ENCODE results near the gene TSPYL4. TPM values are rescaled to one million over a fixed set of nuclear protein-coding genes. Genes with fewer than 3 reads are reported as not detected.
A peak's percentile ranks its signal among the peaks of the same experiment; 100 is the strongest.

Gene TSPYL4
- total RNA-seq, 1 donor from 2014 or later: 29.4 TPM

DNA sequence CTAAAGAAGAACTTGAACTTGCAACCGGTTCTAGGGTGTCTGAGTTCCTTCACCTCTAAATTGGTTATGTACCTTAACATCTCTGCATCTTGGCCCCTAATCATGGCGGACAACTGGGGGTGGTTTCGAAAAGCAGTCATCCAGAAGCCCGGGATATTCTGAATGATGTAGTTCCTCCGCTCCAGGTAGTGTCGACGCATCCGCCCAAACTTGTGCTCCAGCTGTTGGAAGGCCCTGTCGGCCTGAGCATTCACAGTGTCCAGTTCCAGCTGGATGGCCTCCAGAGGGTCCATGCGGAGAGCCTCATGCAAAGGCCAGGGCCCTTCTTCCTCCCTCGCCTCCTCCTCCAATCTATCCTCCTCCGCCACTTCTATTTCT is 25.0 kb upstream of the TSPYL4 start:
- peak; percentile 76 for DNase-seq
- intact Hi-C loops (cut with micrococcal nuclease): no loop called here
- ATAC-seq: peak; percentile 61

- intact Hi-C loops (cut with micrococcal nuclease): no loop called here
- DNase-seq: no peak
- no peak for ATAC-seq
Observed at GRCh38 chr6:116278481-116278829, 24.6 kb upstream of the TSPYL4 start.

DNA sequence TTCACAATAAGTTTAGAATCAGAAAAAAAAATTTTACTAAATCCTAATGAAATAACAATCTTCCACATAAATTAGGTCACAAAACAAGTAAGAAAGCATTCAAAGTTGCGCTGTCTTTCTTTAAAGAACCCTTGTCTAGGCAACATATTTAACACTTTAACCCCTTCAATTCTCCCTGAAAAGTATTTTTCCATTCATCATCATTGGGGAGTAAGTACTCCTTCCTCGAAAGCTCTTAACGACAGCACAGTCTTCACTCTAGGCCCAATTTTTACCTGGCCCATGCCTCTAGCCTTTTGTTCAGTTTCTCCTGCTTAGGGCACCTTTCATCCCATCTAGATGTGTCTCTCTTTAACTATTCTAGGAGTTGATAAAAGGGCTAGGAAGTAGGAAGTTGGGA is 23.2 kb upstream of the TSPYL4 start:
- ATAC-seq (no peak), DNase-seq (no peak)
- intact Hi-C loops (cut with micrococcal nuclease): no loop called here

GRCh38 chr6:116271149-116271708 is 17.4 kb upstream of the TSPYL4 start:
- DNase-seq (no peak), ATAC-seq (no peak)
- intact Hi-C loops (cut with micrococcal nuclease): no loop called here

DNA sequence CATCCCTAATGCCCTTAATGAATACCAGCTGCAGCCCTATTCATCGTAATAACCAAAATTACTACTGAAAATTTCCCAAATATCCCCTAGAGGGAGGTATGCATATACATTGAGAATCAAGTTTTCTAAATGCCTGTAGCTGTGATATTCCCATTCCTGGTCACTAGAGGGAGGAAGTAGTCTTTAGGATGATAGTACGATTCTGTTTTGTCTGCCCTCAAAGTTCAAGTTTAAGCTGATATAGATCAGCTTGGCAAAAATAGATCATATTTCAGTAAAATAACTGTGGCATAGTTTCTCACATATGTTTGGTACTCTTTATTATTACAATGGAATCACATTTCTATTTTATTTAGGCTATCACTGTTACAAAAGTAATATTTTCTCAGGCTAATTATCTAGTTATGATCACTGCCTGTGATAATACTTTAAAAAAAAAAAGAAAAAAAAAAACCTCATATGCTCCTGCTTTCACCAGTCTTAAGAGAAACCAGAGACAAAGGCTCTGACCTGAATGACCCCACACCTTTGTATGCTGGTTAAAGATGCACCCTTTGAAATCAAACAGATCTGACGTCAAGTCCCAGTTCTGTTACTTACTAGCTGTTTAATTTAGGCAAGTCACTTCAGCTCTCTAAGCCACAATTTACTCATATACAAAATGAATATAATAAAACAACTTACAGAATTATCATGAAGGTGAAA is 14.9 kb upstream of the TSPYL4 start:
- DNase-seq: no peak
- intact Hi-C loops (cut with micrococcal nuclease): no loop called here
- ATAC-seq: peak; percentile 57

DNA sequence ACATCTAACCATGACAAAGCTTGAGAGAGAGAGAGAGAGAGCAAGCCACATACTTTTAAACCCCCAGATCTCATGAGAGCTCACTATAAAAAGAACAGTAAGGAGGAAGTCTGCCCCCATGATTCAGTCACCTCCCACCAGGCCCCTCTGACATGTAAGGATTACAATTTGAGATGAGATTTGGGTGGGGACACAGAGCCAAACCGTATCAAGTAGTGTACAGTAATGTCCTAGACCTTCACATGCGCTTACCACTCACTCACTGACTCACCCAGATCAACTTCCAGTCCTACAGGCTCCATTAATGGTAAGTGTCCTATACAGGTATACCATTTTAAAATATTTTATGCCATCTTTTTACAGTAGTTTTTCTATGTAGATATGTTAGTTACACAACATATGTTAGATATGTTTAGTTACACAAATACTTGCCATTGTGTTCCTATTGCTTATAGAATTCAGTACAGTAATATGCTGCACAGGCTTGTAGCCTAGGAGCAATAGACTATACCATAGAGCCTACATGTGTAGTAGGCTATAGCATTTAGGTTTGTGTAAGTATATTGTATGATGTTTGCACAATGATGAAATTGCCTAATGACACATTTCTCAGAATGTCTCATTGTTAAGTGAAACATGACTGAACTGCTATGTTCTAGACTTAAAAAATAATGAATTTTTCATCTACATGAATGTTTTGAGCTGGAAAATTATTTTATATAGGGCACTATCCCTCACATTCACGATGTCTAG is 14.1 kb upstream of the TSPYL4 start:
- intact Hi-C loops (cut with micrococcal nuclease): no loop called here
- no peak for DNase-seq
- ATAC-seq: no peak

DNA sequence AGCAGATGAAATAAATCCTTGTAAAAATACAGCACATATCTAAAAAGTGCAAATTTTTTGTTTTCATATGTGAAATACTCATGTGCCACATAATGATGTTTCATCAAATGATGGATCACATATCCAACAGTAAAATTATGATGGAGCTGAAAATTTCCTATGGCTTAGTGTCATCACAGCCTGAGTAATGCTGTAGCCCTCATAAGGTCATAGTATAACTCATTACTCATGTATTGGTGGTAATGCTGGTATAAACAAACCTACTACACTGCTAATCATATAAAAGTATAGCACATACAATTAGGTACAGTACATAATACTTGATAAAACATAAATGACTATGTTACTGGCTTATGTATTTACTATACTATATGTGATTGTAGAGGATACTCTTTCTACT is 12.9 kb upstream of the TSPYL4 start:
- intact Hi-C loops (cut with micrococcal nuclease): no loop called here

DNA sequence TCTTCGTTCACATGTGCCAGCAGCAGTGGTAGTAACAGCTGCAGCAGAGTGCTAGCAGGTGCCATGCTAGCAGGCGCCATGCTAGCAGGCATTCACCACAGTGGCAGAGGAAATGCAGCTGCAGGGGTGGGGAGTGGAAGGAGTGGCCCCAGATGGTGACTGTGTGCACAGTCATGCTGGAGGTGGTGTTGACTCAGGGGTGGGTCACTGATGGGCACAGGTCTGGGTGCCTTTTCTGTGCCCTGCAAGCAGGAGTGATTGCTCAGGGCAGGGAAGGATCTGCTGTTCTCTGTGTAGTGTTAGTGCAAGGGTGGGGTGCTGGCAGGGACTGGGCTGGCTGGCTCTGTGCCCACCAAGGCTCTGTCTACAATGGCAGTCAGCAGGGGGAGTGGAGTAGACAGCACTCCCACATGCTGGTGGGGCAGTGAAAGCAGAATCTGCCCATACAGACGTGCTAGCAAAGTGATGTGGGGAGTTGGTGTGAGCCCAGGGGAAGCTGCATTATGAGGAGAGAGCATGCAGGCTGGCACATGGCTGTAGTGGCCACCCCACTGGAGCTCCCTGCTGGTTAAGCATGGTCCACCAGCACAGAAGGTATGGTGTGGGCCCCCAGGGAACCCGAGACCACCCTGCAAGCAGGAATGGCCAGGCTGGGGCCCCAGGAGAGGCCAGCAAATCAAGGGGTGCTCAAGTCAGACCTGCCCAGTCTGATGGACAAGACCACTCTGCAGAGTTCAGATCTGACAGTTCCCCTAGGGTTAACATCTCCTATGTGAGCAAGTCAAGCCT is 11.4 kb upstream of the TSPYL4 start:
- intact Hi-C loops (cut with micrococcal nuclease): no loop called here
- peak; percentile 89 for ATAC-seq
- DNase-seq: peak; percentile 65

More for the DNA sequence above, 12.9 kb upstream of the TSPYL4 start:
- DNase-seq (no peak), ATAC-seq (no peak)

GRCh38 chr6:116263353-116263752 is 9.5 kb upstream of the TSPYL4 start:
- intact Hi-C loops (cut with micrococcal nuclease): no loop called here
- ATAC-seq: no peak
- no peak for DNase-seq

- DNase-seq: no peak
- no peak for ATAC-seq
- intact Hi-C loops (cut with micrococcal nuclease): no loop called here
Observed at GRCh38 chr6:116258520-116258919, 4.6 kb upstream of the TSPYL4 start.

DNA sequence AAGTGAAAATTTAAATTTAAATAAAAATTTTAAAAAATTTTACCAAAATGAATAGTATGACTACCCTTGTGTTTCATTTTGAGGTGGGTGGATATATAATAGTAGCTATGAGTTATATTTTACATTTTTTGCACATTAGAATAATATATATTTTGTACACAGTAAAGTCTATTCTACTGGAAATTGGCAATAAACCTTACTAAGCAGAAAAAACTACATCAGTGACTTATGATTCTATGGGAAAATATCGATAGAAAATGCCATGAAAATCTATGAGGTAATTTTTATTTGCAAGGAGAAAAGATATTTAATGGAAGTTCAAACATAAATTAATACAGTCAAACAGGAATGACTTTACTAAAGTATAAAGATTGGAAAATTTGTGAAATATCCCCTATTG is 2.8 kb upstream of the TSPYL4 start:
- intact Hi-C loops (cut with micrococcal nuclease): no loop called here
- no peak for DNase-seq
- no peak for ATAC-seq

GRCh38 chr6:116255246-116255800 is 1.4 kb upstream of the TSPYL4 start:
- DNase-seq (no peak), ATAC-seq (peak; percentile 29)
- intact Hi-C loops (cut with micrococcal nuclease): no loop called here

DNA sequence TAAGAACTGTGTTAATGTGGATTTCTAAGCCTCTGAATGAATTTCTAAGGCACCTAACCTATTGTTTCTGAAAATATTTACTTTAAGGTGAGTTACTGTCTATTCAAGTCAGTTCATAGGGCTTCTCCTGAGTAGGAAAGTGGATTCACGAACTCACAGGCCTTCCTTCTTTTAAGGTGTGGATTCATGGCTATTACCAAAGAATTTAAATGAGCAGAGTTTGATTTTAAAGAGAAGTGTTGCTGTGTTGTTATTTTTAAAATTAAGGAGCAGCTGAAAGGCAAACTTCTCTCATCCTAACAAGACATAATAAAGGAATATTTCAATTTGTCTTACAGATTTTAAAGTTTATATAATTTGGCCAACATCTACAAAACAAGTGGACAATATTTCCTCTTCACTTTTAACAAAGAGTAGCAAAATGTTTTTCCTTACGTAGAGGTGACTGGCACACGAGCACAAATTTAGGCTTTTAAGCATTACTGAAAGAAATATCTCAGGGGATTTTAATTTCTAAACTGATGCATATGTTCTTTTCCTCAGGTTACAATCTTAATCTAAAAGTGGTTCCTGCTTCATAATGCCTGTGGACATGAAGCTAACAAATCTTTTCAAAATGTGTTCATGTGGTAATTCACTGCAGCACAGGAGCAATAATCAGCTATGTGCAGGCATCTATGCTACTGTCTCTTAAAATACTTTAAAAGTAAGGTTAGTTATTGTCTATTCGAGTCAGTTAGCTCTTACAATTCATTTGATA is 602 bp upstream of the TSPYL4 start:
- peak; percentile 10 for ATAC-seq
- no peak for DNase-seq
- intact Hi-C loops (cut with micrococcal nuclease): no loop called here

DNA sequence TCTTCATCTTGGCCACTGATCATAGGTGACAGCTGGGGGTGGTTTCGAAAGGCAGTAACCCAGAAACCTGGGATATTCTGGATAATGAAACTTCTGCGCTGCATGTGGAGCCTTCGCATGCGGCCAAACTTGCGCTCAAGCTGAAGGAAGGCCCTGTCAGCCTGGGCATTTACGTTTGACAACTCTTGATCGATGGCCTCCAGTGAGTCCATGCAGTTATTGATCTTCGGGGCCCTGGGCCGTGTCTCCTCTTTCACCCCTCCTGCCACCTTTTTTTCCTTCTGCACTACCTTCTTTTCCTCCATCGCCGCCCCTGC is 729 bp downstream of the TSPYL4 start:
- ATAC-seq: no peak
- intact Hi-C loops (cut with micrococcal nuclease): no loop called here

DNA sequence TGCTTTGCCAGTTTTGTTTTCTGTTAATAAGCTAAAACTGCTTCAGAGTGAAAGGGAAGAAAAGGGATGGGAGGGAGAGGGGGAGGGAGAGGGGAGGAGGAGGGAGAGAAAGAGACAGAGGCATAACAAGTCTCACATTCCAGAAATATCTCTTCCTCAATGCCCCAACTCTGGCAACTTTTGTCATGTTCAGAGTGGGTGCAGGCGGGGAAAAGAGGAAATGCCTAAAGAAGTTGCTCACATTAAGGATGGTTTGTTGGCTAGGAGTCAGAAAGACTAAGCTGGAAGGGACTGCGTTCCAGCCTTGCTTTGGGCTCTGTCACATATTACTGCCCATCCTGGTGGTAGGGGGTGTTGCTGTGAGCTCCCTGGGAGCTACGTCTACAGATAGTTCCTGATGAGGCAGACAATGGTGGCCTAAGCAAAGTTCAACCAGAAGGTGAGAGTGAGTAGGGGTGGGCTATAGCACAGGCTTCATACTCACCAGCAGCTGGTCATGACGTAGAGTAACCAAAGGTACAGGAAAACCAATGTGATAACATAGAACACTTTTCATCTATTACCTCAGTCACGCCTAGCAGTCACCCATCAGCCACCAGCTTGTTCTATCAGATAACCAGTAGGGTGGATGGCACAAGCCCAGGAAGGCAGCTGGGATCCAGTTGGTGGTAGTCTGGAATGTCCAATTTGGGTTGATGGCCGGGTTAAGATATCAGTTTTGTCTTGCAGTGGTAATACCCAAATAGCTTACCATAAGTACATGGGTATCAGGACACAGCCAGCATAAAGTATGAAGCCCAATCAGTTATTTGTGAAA is 2.1 kb downstream of the TSPYL4 start:
- ATAC-seq: no peak
- no peak for DNase-seq
- intact Hi-C loops (cut with micrococcal nuclease): no loop called here

More for the DNA sequence above, 729 bp downstream of the TSPYL4 start:
- no peak for DNase-seq

DNA sequence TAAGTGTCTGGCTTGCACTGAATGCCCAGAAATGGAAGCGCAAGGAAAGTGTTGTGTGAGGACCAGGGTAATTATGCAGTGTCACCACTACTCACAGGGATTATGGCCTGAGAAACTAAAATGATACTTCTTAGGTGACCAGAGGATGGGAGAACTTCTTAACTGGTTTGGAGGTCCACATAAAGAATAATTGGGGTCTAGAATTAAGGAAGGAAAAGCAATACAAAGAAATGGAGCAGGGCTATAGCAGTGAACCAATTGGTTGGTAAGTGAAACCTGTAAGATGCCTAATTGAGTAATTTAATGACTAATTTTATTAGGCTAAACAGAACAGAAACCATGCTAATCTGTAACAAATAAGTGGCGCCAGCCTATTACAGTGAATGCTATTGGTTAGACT is 5.3 kb downstream of the TSPYL4 start:
- DNase-seq: no peak
- intact Hi-C loops (cut with micrococcal nuclease): no loop called here
- peak; percentile 21 for ATAC-seq

DNA sequence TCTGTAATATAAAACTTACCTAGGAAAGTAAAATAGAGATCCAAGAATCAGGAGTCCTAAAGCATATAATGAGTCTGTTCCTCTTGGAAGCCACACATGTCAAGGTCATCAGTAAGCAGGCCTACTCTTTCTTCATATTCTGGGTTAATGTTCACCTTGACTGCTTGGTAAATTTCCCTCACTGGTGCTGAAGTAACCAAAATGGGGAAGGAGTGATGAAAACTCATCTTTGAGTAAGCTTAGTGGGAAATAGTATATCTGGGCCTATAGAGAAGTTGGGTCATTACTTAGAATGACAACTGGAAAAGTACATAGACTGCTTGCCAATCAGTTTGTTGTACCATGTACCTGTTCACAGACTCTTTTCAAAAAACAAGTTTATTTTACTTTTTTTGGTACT is 6.6 kb downstream of the TSPYL4 start:
- DNase-seq (no peak), ATAC-seq (no peak)
- intact Hi-C loops (cut with micrococcal nuclease): no loop called here

DNA sequence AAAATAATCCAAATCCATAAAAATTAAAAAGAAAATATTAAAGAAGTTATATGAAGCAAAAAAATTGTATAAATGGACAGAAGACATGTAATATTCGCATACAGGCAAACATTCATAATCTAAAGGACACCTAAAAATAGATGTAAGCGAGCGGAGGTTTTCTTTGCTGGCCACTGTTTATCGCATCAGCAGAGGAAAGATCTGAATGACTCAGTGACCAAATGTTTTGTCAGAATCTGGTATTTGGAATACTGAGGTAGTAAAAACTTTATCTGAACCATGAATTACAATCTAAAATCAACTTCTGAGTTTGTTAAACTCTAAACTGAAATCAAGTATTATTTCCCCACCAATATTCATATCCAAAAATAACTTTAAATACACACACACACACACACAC is 7.8 kb downstream of the TSPYL4 start:
- ATAC-seq: peak; percentile 59
- DNase-seq: no peak
- intact Hi-C loops (cut with micrococcal nuclease): no loop called here
